B cell (primary cell): ENCODE results near the gene MYCBPAP. TPM values are rescaled to one million over a fixed set of nuclear protein-coding genes. Genes with fewer than 3 reads are reported as not detected.

ENCODE experiments used
- ATAC-seq: fragments of 200-7000 bp; cut with Tn5 transposase; one replicate; pipeline ENCODE4 v1.10.0; 2021; ENCODE audit warnings: low read depth, mild to moderate bottlenecking, moderate number of reproducible peaks, moderate library complexity
- CTCF ChIA-PET: fragments of 350-600 bp; sonication (Branson Sonifier 250); formaldehyde crosslinking; loops from one replicate; lab custom pipeline; 2021; ENCODE audit warnings: antibody characterized with exemption, inconsistent platforms; lab: Charles Lee
- POLR2A ChIA-PET: fragments of 350-600 bp; sonication (Branson Sonifier 250); formaldehyde crosslinking; loops from one replicate; lab custom pipeline; 2021; ENCODE audit warnings: antibody characterized with exemption; lab: Charles Lee
- DNase-seq: peaks from one replicate; pipeline ENCODE4 v3.0.0; 2013
- H2AFZ ChIP-seq: 2 replicates; pipeline ENCODE4 v1.6.1; 2012; ENCODE audit warnings: mild to moderate bottlenecking, low read depth, low read length; ENCODE audit not compliant: insufficient read depth, poor library complexity, severe bottlenecking
- H3K27ac ChIP-seq, 2 donors: 1 replicate in 1 of 2; 2 replicates in 1 of 2; pipeline ENCODE4 v1.5.1; 2012 to 2013; ENCODE audit warnings: low read length in 2 of 2, mild to moderate bottlenecking in 2 of 2, moderate library complexity in 1 of 2
- H3K27me3 ChIP-seq, 4 experiments: fragments of 200-600 bp in 1 of 4; sonication (generic) in 1 of 4; replicated peaks in 1 of 4; 1 replicate in 2 of 4; 2 replicates in 2 of 4; pipeline versions ENCODE4 v1.6.1 to v1.7.0; 2013 to 2016; ENCODE audit warnings: low read length in 3 of 4, mild to moderate bottlenecking in 2 of 4, mixed read lengths in 1 of 4, moderate library complexity in 1 of 4; ENCODE audit not compliant: insufficient read depth in 4 of 4, control insufficient read depth in 3 of 4; ENCODE audit errors: control extremely low read depth in 1 of 4
- H3K36me3 ChIP-seq, 2 experiments: replicated peaks in 1 of 2; 1 replicate in 1 of 2; 2 replicates in 1 of 2; pipeline versions ENCODE4 v1.6.1 to v1.7.1; 2013; ENCODE audit warnings: low read length in 1 of 2; ENCODE audit not compliant: insufficient read depth in 2 of 2, control insufficient read depth in 1 of 2; ENCODE audit errors: control extremely low read depth in 1 of 2, extremely low read depth in 1 of 2
- H3K4me1 ChIP-seq, 2 donors: fragments of 200-600 bp in 1 of 2; sonication (generic) in 1 of 2; 1 replicate in 1 of 2; 2 replicates in 1 of 2; pipeline versions ENCODE4 v1.5.1 to v1.6.1; 2013 to 2017; ENCODE audit warnings: low read length in 2 of 2; ENCODE audit not compliant: control insufficient read depth in 2 of 2, insufficient read depth in 2 of 2
- H3K4me2 ChIP-seq: replicated peaks from 2 replicates; pipeline ENCODE3; 2012; ENCODE audit warnings: mild to moderate bottlenecking, low read depth, low read length; ENCODE audit not compliant: poor library complexity, severe bottlenecking
- H3K4me3 ChIP-seq, 5 experiments: fragments of 200-600 bp in 1 of 5; sonication (generic) in 1 of 5; 1 replicate in 3 of 5; 2 replicates in 2 of 5; pipeline versions ENCODE4 v1.5.1 to v1.7.0; 2011 to 2016; ENCODE audit warnings: low read length in 4 of 5, mild to moderate bottlenecking in 4 of 5, low read depth in 2 of 5, control low read depth in 1 of 5, moderate library complexity in 1 of 5; ENCODE audit not compliant: insufficient read depth in 1 of 5; ENCODE audit errors: control extremely low read depth in 1 of 5, extremely low read depth in 1 of 5
- H3K79me2 ChIP-seq: fragments of 200-600 bp; sonication (generic); one replicate; pipeline ENCODE4 v1.6.0; 2016; ENCODE audit warnings: low read length; ENCODE audit not compliant: control insufficient read depth, insufficient read depth
- H3K9ac ChIP-seq: fragments of 200-600 bp; sonication (generic); 2 replicates; pipeline ENCODE4 v1.6.1; 2017; ENCODE audit warnings: mild to moderate bottlenecking, low read length, moderate library complexity
- H3K9me3 ChIP-seq, 3 donors: one replicate each; pipeline versions ENCODE4 v1.6.1 to v1.7.1; 2013; ENCODE audit warnings: low read length in 2 of 3; ENCODE audit not compliant: control insufficient read depth in 2 of 3, insufficient read depth in 1 of 3; ENCODE audit errors: control extremely low read depth in 1 of 3
- H4K20me1 ChIP-seq: 2 replicates; pipeline ENCODE4 v1.6.0; 2012; ENCODE audit warnings: mild to moderate bottlenecking, low read length; ENCODE audit not compliant: insufficient read depth, control insufficient read depth, poor library complexity, severe bottlenecking
- H3K27ac Mint-ChIP-seq: one replicate; pipeline ENCODE4 v1.8.0; 2021; ENCODE audit warnings: mixed read lengths
- H3K27me3 Mint-ChIP-seq: one replicate; pipeline ENCODE4 v1.8.0; 2021; ENCODE audit warnings: mixed read lengths
- H3K4me1 Mint-ChIP-seq: one replicate; pipeline ENCODE4 v1.8.0; 2021; ENCODE audit warnings: mixed read lengths
- H3K4me3 Mint-ChIP-seq: one replicate; pipeline ENCODE4 v1.8.0; 2021; ENCODE audit warnings: mixed read lengths
- H3K9me3 Mint-ChIP-seq: one replicate; pipeline ENCODE4 v1.8.0; 2022; ENCODE audit warnings: mixed read lengths; ENCODE audit not compliant: insufficient read depth
- CTCF ChIP-seq: fragments of 200-600 bp; IDR thresholded peaks from one replicate; pipeline ENCODE4 v1.8.0; 2022; ENCODE audit warnings: antibody characterized with exemption, mild to moderate bottlenecking
- EZH2 ChIP-seq: IDR thresholded peaks from 2 replicates; pipeline ENCODE4 v1.6.1; 2012; ENCODE audit warnings: borderline replicate concordance, low read depth, mild to moderate bottlenecking, moderate library complexity, low read length; ENCODE audit not compliant: insufficient read depth, poor library complexity, severe bottlenecking
- WGBS: methylation state at CpG from one replicate; pipeline ENCODE4 v1.1.5; 2013; ENCODE audit warnings: missing lambda C conversion rate; ENCODE audit not compliant: insufficient coverage; 5-methylcytosine and 5-hydroxymethylcytosine counted together
- intact Hi-C: fragments of 100-400 bp; cut with micrococcal nuclease; formaldehyde crosslinking; loops from one replicate; pipeline ENCODE4 v1.10.0; 2022
- polyA plus RNA-seq: library from polyadenylated mRNA; depleted of rRNA; stranded (reverse); fragments of >200 nt; gene quantifications from 2 replicates; pipeline ENCODE4 v1.2.3, GENCODE V29; 2012
- total RNA-seq, 2 donors: library from RNA; stranded (reverse); fragments of 120-200 nt in 1 of 2; gene quantifications; 1 replicate in 1 of 2; 2 replicates in 1 of 2; pipeline versions ENCODE4 v1.2.3 to v1.2.4, GENCODE V29; 2013 to 2022

MYCBPAP gene
- total and polyA plus RNA-seq, 2 donors (not counting 1 experiment from before 2014, with no cell fraction given) = 1.9 to 5.1 TPM

DNA sequence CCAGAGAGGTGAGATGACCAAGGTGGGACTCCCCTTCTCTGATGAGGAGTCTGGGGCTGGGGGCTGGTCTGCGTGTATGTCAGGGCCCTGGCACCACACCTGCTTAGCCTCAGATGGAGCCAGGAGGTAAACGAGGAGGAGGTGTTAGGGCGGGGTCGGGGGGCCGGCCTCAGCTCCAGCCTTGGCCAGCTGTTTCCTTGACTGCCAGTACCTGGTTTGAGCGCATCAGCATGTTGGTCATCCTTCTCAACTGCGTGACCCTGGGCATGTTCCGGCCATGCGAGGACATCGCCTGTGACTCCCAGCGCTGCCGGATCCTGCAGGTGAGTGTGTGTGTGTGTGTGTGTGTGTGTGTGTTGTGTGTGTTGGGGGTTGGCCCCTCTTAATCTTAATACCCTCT, 60.4 kb downstream of the MYCBPAP start:
- TF ChIP-seq CTCF (no peak), EZH2 (no peak)
- Histone ChIP-seq H3K4me2 (no peak overlapping the region), H2AFZ (no peak overlapping the region), H3K79me2 (no peaks in the 10 kb centered on the region), H3K27me3 (peaks cover 0 to 46% (median 12%) of the 10 kb centered on the region in 4 experiments), H4K20me1 (no peaks in the 10 kb centered on the region), H3K27ac (no peak overlapping the region), H3K4me3 (no peak overlapping the region), H3K36me3 (no peaks in the 10 kb centered on the region), H3K4me1 (peaks cover 0 to 5% of the 10 kb centered on the region in 2 donors), H3K9me3 (no peaks in the 10 kb centered on the region), H3K9ac (no peak overlapping the region)
- ATAC-seq = no peak
- peaks cover 60% of the 10 kb centered on the region for H3K27me3 Mint-ChIP-seq
- H3K4me3 Mint-ChIP-seq = no peak overlapping the region
- POLR2A ChIA-PET = no interaction called here
- WGBS = 87% methylated on average over 6 of the region's 12 CpGs
- no peaks in the 10 kb centered on the region for H3K9me3 Mint-ChIP-seq
- no peak for DNase-seq
- intact Hi-C loops = no loop called here
- CTCF ChIA-PET = no interaction called here
- H3K27ac Mint-ChIP-seq = no peak overlapping the region
- peaks cover 10% of the 10 kb centered on the region for H3K4me1 Mint-ChIP-seq

DNA sequence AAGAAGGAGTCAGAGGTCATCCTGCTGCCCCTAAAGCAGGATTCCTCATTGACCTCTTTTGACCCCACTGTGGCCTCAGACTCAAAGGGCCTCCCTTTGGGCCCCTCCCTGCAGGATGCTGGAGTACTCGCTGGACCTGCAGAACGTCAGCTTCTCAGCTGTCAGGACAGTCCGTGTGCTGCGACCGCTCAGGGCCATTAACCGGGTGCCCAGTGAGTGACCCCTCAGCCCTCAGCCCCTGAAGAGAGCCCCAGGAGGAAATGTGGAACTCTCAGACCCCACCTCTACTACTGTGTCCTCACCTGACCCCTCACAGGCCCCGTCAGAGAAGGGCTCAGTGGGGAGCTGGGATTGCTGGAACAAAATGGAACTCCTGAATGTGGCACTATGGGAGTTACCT, 61.4 kb downstream of the MYCBPAP start:
- WGBS = 98% methylated on average over 6 of the region's 7 CpGs
- CTCF ChIA-PET = no interaction called here
- Mint-ChIP-seq H3K4me1 (peaks cover 10% of the 10 kb centered on the region), H3K9me3 (no peaks in the 10 kb centered on the region), H3K4me3 (no peak overlapping the region), H3K27me3 (peaks cover 54% of the 10 kb centered on the region), H3K27ac (no peak overlapping the region)
- ATAC-seq (no peak), DNase-seq (no peak)
- TF ChIP-seq EZH2 (no peak), CTCF (no peak)
- H3K9ac ChIP-seq = no peak overlapping the region
- H3K27ac ChIP-seq = no peak overlapping the region
- peaks cover 0 to 37% (median 9%) of the 10 kb centered on the region in 4 experiments for H3K27me3 ChIP-seq
- no peaks in the 10 kb centered on the region for H3K36me3 ChIP-seq
- H3K4me3 ChIP-seq = no peak overlapping the region
- no peak overlapping the region for H2AFZ ChIP-seq
- POLR2A ChIA-PET = no interaction called here
- H3K4me1 ChIP-seq = peaks cover 0 to 5% of the 10 kb centered on the region in 2 donors
- H3K4me2 ChIP-seq = no peak overlapping the region
- H3K9me3 ChIP-seq = no peaks in the 10 kb centered on the region
- H3K79me2 ChIP-seq = no peaks in the 10 kb centered on the region
- H4K20me1 ChIP-seq = no peaks in the 10 kb centered on the region
- intact Hi-C loops = no loop called here
